Activated CD8-positive, alpha-beta memory T cell treated with anti-CD3 and anti-CD28 coated beads for 48 hours (primary cell): ENCODE results near the gene USP36.

ENCODE experiments used
- DNase-seq, 3 experiments: peaks; one replicate each; pipeline ENCODE4 v3.0.0-alpha.2; 2020; ENCODE audit warnings: low read depth in 2 of 3, low spot score in 2 of 3

The USP36 gene

GRCh38 chr17:78818152-78818846, 22.3 kb downstream of the USP36 start:
- DNase-seq: no peak

GRCh38 chr17:78817123-78817522, 23.5 kb downstream of the USP36 start:
- DNase-seq: peak in 2 of 3 experiments; percentile 23 to 30

GRCh38 chr17:78815696-78816095, 24.9 kb downstream of the USP36 start:
- no peak for DNase-seq

GRCh38 chr17:78812855-78813254, 27.8 kb downstream of the USP36 start:
- no peak for DNase-seq

- DNase-seq: no peak
These were observed 32.5 kb downstream of the USP36 start for GRCh38 chr17:78808163-78808562.

GRCh38 chr17:78806451-78806850, 34.2 kb downstream of the USP36 start:
- DNase-seq: no peak

- peak in 1 of 3 experiments; percentile 57 for DNase-seq
These were observed 35.3 kb downstream of the USP36 start for GRCh38 chr17:78805301-78805700.

GRCh38 chr17:78804777-78805176, 35.8 kb downstream of the USP36 start:
- no peak for DNase-seq

- DNase-seq: no peak
These were observed 37.3 kb downstream of the USP36 start for GRCh38 chr17:78803186-78803845.

- no peak for DNase-seq
These were observed 38.2 kb downstream of the USP36 start for GRCh38 chr17:78802459-78802858.

GRCh38 chr17:78802008-78802407, 38.6 kb downstream of the USP36 start:
- DNase-seq: no peak

- no peak for DNase-seq
These were observed 40.3 kb downstream of the USP36 start for GRCh38 chr17:78800132-78800931.

- no peak for DNase-seq
These were observed 41.7 kb downstream of the USP36 start for GRCh38 chr17:78798695-78799559.

GRCh38 chr17:78797691-78798585, 42.7 kb downstream of the USP36 start:
- DNase-seq: no peak

- DNase-seq: no peak
These were observed 43.4 kb downstream of the USP36 start for GRCh38 chr17:78797213-78797612.

- no peak for DNase-seq
These were observed 44.1 kb downstream of the USP36 start for GRCh38 chr17:78796517-78796900.

GRCh38 chr17:78795861-78796516, 44.6 kb downstream of the USP36 start:
- DNase-seq: no peak

GRCh38 chr17:78794864-78795640, 45.6 kb downstream of the USP36 start:
- no peak for DNase-seq

GRCh38 chr17:78794399-78794798, 46.2 kb downstream of the USP36 start:
- no peak for DNase-seq
